GM21825 (cell line): ENCODE data around the gene ACSL4.
"Not testable (repeated sequence)": the region's sequence is repeated elsewhere in the genome, so short reads cannot be mapped to it uniquely, and the experiment has no call there.

Source experiments
- ATAC-seq: cut with Tn5 transposase; IDR thresholded peaks from one replicate; pipeline ENCODE4 v1.9.1; 2021; ENCODE audit warnings: mild to moderate bottlenecking, moderate library complexity; ENCODE audit not compliant: unreplicated experiment

ACSL4 gene

DNA sequence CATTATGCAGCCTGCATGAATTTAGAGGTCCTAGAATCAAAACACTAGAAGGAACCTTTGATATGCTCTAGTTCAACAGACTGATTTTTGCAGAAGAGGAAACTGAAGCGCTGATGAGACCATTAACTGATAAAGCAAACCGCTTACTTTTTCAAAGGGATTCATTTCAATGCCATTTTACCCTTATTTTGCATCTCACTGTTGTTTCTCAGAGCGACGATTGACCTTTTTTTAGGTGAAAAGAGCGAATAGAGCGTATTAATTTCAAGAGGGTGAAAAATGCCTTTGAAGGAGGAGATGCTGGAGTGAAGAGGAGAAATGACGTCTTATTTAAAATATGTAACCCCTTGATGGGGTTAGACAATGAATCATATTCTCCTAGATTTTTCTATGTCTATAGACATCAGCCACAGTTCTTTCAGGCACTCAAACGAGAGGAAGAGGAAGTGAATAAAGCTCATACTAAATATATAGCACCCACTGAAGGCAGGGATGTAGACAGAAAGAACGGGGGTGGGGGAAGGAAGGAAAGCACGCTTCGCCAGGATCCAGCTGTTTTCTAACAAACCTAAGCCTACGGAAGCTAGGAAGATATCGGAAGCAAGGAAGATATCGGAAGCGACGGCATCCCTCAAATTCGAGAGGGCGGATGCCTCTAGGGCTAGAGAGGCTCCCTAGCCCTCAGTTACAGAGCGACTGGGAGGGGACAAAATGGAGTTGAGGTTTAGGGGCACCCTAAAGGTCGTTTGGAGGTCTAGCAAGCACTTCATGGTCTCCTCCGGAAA lies 848 bp downstream of the ACSL4 start:
- ATAC-seq: peak; percentile 28

DNA sequence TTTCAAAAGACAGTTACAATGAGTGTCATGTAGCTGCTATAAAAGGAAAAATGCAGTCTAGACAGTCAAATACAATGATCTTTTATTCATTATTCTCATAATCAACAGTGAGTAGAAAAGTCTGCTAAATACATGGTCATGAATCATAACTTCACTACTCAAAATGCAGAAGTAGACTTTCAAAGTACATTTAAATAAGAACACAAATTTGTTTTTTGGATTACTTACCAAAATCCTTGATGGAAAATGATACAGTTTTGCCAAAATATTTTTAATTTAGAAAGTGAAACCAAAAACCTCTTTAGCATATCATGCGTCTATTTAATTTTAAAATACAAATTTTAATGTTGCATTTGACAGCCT lies 4.9 kb downstream of the ACSL4 start:
- no peak for ATAC-seq

DNA sequence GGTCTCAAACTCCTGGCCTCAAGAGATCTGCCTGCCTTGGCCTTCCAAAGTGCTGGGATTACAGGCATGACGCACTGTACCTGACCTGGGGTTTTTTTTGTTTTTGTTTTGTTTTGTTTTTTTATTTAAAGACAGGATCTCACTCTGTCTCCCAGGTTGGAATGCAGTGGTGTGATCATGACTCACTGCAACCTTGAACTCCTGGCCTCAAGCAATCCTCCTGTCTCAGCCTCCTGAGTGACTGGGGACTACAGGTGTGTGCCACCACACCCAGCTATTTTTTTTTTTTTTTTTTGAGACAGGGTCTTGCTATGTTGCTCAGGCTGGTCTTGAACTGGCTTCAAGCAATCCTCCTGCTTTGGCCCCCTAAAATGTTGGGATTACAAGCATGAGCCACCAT lies 8.1 kb downstream of the ACSL4 start:
- ATAC-seq: not testable (repeated sequence)

DNA sequence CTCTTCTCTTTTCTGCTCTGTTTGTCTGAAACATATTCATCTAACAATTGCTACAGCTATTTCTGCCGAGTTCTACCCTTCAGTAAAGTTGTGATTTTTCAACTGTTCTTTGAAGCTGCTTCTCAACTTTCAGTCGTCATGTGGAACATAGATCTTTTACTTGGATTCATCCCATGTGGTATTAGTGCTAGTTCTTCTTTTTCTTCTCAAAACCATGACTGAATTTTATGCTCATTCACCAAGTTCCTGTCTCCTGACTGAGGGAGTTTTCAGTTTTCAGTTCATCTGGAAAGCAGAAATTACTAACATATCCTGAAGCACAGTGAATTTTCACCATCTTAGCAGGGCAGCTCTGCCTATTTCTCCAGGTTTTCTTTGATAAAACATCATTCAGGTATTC lies 12.1 kb downstream of the ACSL4 start:
- ATAC-seq: no peak

GRCh38 chrX:109719264-109719663 lies 13.8 kb downstream of the ACSL4 start:
- no peak for ATAC-seq

GRCh38 chrX:109716431-109717028 lies 16.5 kb downstream of the ACSL4 start:
- ATAC-seq: no peak

DNA sequence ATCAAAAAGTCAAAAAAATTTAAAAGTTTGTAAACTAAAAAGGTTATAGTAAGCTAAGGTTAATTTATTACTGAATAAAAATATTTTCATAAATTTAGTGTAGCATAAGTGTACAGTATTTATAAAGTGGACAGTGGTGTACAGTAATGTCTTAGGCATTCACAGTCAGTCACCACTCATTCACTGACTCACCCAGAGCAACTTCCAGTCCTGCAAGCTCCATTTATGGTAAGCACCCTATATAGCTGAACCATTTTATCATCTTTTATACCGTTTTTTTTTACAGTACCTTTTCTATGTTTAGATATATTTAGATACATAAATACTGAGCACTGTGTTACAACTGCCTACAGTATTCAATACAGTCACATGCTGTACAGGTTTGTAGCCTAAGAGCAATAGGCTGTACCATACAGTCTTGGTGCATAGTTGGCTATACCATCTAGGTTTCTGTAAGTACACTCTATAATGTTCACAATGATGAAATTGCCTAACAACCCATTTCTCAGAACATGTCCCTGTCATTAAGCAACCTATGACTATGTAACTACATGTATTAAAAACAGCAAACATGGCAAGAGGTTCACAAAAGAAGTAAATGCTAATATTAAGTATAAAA lies 18.6 kb downstream of the ACSL4 start:
- ATAC-seq: no peak

DNA sequence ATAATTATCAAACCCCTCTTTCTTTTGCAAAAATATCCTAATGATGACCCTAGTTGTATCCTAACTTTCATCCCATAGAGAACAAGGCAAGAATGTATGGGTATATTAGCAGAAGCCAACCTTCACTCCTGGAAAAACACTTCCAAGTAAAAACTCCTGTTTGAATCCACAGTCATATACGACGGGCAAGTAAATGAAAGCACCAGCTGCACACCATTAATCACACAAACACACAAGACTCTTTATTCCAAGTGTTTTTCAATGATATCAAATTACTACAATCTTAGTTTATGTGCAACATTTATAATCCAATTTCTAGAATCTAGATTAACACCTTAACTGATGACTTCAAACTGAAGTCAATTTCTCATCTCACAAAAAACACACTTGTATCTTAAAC lies 22.9 kb downstream of the ACSL4 start:
- ATAC-seq: no peak

GRCh38 chrX:109709129-109709631 lies 23.9 kb downstream of the ACSL4 start:
- ATAC-seq: peak; percentile 54

DNA sequence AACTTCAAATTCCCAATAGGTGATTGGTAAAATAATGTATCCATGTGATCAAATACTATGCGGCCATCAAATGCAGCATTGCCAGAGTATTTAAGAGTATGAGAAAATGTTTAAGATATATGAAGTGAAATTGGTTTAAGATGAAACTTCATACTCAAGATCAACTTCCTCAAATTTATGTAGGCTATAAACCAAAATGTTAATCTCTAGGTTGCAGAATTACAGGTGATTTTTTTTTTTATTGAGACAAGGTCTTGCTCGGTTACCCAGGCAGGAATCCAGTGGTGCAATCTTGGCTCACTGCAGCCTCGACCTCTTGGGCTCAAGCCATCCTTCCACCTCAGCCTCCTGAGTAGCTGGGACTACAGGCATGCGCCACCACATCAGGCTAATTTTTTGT lies 25.3 kb downstream of the ACSL4 start:
- ATAC-seq: no peak

GRCh38 chrX:109707319-109707718 lies 25.7 kb downstream of the ACSL4 start:
- no peak for ATAC-seq

DNA sequence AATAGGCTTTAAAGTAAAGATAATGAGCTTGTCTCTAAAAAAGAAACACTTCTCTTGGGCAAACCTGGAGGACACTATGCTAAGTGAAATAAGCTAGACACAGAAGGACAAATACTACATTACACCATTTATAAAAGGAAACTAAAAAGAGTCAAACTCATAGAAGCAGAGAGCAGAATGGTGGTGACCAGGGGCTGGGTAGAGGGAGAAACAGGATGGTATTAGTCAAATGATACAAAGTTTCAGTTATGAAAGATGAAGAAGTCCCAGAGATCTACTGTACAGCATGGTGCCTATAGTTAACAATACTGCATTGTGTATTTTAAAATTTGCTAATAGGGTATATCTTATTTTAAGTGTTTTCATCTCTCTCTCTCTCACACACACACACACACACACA lies 28.5 kb downstream of the ACSL4 start:
- ATAC-seq: peak; percentile 65

DNA sequence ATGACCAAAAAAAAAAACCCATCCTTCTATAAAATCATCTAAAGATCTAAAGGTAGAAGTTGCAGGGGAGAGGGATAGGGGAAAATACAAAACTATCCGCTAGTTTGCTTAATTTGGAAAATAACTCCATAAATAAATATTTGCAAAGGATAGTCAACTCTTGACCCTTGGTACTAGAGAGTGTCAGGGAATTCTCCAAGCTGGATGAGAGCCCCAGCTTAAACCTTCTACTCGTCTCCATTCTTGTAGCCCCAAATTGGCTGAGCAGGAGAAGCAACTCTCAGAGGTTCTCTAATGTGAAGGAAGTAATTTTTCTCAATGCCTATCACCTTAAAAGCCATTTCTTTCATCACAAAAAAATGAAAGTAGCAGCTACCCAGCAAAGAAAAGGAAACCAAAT lies 35.2 kb downstream of the ACSL4 start:
- ATAC-seq: no peak

DNA sequence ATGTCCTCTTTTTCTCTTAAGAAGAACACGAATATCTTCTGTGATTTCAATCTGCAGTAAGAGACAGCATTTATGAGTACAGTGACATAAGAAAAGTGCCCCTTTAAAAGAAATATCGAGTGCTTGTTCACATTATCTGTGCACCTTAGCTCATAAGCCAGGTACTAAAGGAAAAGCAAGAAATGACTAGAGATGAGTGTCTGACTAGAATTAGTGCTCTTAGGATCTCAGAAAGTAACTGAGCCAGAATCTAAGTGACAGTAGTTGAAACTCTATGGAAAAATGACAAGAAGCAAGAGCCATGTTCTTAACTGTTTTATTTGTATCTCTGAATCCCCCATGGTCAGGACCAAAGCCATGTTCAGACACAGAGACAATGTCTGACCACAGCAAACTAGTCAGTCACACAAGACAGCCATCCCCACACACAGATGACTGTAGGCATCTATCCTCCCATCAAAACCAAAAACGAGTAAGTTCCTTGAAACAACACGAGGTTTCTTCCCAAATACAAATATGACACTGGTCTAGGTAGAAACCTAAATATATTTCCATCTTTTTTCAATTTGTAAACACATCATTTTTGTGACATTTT lies 36.8 kb downstream of the ACSL4 start:
- no peak for ATAC-seq

- no peak for ATAC-seq
Observed at GRCh38 chrX:109695637-109696036, 37.4 kb downstream of the ACSL4 start.

- no peak for ATAC-seq
Observed at GRCh38 chrX:109691752-109692151, 41.3 kb downstream of the ACSL4 start.

DNA sequence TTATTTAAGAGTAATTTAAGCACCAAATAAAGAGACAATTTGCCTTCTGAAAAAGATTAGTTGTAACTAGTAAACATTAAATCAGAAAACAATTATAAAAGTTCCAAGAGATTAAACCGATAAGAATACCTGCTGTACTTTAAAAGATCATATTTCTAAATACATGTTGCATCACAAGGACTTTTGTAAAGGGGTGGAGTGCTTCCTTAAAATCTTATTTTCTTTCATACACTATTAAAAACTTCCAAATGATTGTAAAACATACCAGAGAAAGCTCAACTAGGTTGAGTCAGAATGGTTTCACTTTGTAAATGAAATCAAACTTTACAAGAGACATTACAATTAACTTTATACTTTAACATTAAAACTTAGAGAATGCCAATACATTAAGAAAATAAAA lies 41.8 kb downstream of the ACSL4 start:
- ATAC-seq: no peak

DNA sequence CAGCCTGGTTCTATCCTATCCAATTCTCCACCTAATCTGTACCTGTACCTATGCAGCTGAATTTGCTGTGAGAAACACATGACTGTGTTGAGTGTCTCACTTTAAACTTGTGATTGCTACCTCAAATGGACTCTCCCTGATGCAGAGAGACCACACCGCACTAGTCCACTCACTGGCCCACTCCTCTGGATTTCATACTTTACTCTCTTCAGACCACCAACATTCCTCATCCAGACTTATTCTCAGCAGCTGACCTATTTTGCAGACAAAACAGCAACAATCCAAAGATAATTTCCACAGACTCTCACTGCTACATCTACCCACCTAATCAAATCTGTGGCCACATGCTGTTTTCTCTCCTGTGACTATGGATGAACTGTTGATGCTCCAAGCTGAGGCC lies 45.2 kb downstream of the ACSL4 start:
- ATAC-seq: no peak

- no peak for ATAC-seq
Observed at GRCh38 chrX:109685656-109686078, 47.4 kb downstream of the ACSL4 start.

DNA sequence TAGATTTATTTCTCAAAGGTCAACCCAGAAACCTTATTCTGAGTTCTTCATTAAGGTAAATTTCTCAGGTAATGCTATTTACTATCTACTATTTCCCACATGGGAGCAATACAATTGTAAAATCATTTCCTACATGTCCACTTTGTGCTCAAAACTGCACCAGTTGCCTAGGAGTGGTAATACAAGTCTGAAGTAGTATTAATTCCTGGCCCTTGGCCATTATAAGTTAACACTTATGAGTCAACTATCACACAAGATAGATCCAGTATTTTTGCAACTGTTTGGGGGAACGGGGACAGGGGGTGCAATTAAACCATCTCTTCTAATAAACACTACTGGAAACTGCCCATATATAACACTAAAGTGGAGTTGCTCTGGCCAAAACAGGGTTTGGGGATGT lies 48.9 kb downstream of the ACSL4 start:
- ATAC-seq: no peak

- no peak for ATAC-seq
Observed at GRCh38 chrX:109681475-109682081, 51.5 kb downstream of the ACSL4 start.
